K562 (cell line): ENCODE measurements around the gene PM20D2. TPM values are rescaled to one million over a fixed set of nuclear protein-coding genes. Genes with fewer than 3 reads are reported as not detected.

Experiments
- ATAC-seq: fragments of 200-7000 bp; cut with Tn5 transposase; 3 replicates; pipeline ENCODE4 v1.9.1; 2020; ENCODE audit warnings: moderate library complexity
- BruUV-seq: library from RNA; stranded (reverse); fragments of 400-500 nt; replicated peaks from 2 replicates; lab custom pipeline; 2021; lab: Mats Ljungman, UMichigan
- CTCF ChIA-PET: fragments of 300-600 bp; formaldehyde crosslinking; extraction: SDS; loops from one replicate; lab custom pipeline; 2021; ENCODE audit warnings: low intra/inter-chr PET ratio; lab: Yijun Ruan, JAX
- POLR2A ChIA-PET: fragments of 300-600, 350-650 bp; sonication (Branson Sonifier 250); formaldehyde crosslinking; extraction: SDS; loops from one replicate; lab custom pipeline; 2021; ENCODE audit warnings: antibody characterized with exemption, inconsistent platforms; lab: Yijun Ruan, JAX
- DNase-seq, 4 experiments: peaks; one replicate each; pipeline versions ENCODE4 v3.0.0 to v3.0.0-alpha.2; 2011 to 2018; ENCODE audit warnings: low spot score in 3 of 4, mixed read lengths in 3 of 4; ENCODE audit errors: extremely low read depth in 1 of 4
- FAIRE-seq: peaks from 2 replicates; lab custom pipeline; 2011; peaks lifted over from hg19 to GRCh38; lab: Jason Lieb, UNC
- H2AFZ ChIP-seq: 2 replicates; pipeline ENCODE4 v1.6.0; 2011; ENCODE audit warnings: low read depth, low read length, control low read depth, inconsistent platforms
- H3K27ac ChIP-seq: fragments of 200-600 bp; 3 replicates; pipeline ENCODE4 v1.8.0; 2011; ENCODE audit warnings: low read depth, mild to moderate bottlenecking, control low read depth, inconsistent platforms, low read length, moderate library complexity, mixed read lengths; ENCODE audit errors: extremely low read depth
- H3K27me3 ChIP-seq, 2 experiments: fragments of 300-600 bp in 1 of 2; 2 replicates in 1 of 2; 3 replicates in 1 of 2; pipeline versions ENCODE4 v1.6.0 to v1.8.0; 2011; ENCODE audit warnings: inconsistent platforms in 2 of 2, low read length in 2 of 2, mild to moderate bottlenecking in 1 of 2, mixed read lengths in 1 of 2, moderate library complexity in 1 of 2; ENCODE audit not compliant: control insufficient read depth in 2 of 2, insufficient read depth in 2 of 2
- H3K36me3 ChIP-seq: fragments of 300-600 bp; 3 replicates; pipeline ENCODE4 v1.8.0; 2011; ENCODE audit warnings: mild to moderate bottlenecking, low read length, inconsistent platforms; ENCODE audit not compliant: control insufficient read depth, insufficient read depth
- H3K4me1 ChIP-seq, 2 experiments: fragments of 200-600 bp in 1 of 2; replicated peaks in 1 of 2; 2 replicates in 1 of 2; 3 replicates in 1 of 2; pipeline versions ENCODE4 v1.5.1 to v1.8.0; 2011; ENCODE audit warnings: inconsistent platforms in 2 of 2, low read length in 2 of 2, mild to moderate bottlenecking in 1 of 2, mixed read lengths in 1 of 2, moderate library complexity in 1 of 2; ENCODE audit not compliant: control insufficient read depth in 2 of 2, insufficient read depth in 2 of 2
- H3K4me2 ChIP-seq: 2 replicates; pipeline ENCODE4 v1.6.1; 2011; ENCODE audit warnings: low read length, control low read depth, inconsistent platforms, mixed read lengths; ENCODE audit not compliant: insufficient read depth
- H3K4me3 ChIP-seq: fragments of 200-600 bp; sonication (generic), shearing (Covaris generic); 2 replicates; pipeline ENCODE4 v1.5.1; 2016; ENCODE audit warnings: control low read depth, inconsistent platforms
- H3K79me2 ChIP-seq: fragments of 200-600 bp; 3 replicates; pipeline ENCODE4 v1.8.0; 2011; ENCODE audit warnings: low read length, inconsistent platforms; ENCODE audit not compliant: control insufficient read depth, insufficient read depth
- H3K9ac ChIP-seq, 2 experiments: 2 replicates each; pipeline versions ENCODE4 v1.6.0 to v1.6.1; 2011; ENCODE audit warnings: low read depth in 2 of 2, low read length in 2 of 2, control low read depth in 1 of 2, inconsistent platforms in 1 of 2, mild to moderate bottlenecking in 1 of 2, mixed read lengths in 1 of 2; ENCODE audit not compliant: insufficient read depth in 1 of 2
- H3K9me1 ChIP-seq: one replicate; pipeline ENCODE4 v1.6.0; 2011; ENCODE audit warnings: inconsistent platforms, mild to moderate bottlenecking, low read length, moderate library complexity; ENCODE audit not compliant: control insufficient read depth, insufficient read depth
- H3K9me3 ChIP-seq: replicated peaks from 2 replicates; pipeline ENCODE4 v1.5.1; 2011; ENCODE audit warnings: low read depth, low read length, inconsistent platforms; ENCODE audit not compliant: control insufficient read depth, insufficient read depth
- H4K20me1 ChIP-seq: replicated peaks from 2 replicates; pipeline ENCODE4 v1.6.1; 2011; ENCODE audit warnings: low read length, inconsistent platforms, mixed read lengths; ENCODE audit not compliant: control insufficient read depth, insufficient read depth
- IRF1 ChIP-seq: sonication (generic); formaldehyde crosslinking; IDR thresholded peaks from 2 replicates; pipeline ENCODE4 v1.8.0; 2022; ENCODE audit warnings: missing genetic modification reagents, mild to moderate bottlenecking, borderline replicate concordance
- NELFE ChIP-seq: IDR thresholded peaks from 2 replicates; pipeline ENCODE4 v1.6.1; 2011; ENCODE audit warnings: mild to moderate bottlenecking; ENCODE audit not compliant: insufficient read depth, insufficient read length
- PBX2 ChIP-seq, 2 experiments: IDR thresholded peaks in 1 of 2; conservative IDR thresholded peaks in 1 of 2; 2 replicates each; pipeline ENCODE4 v1.6.1; 2016; ENCODE audit warnings: low read depth in 2 of 2, mild to moderate bottlenecking in 1 of 2, missing compliant biosample characterization in 1 of 2, missing genetic modification characterization in 1 of 2, moderate library complexity in 1 of 2
- PCBP2 ChIP-seq: fragments of 200-400 bp; formaldehyde crosslinking; IDR thresholded peaks from 2 replicates; pipeline ENCODE4 v1.6.1; 2018; ENCODE audit warnings: low read length, low read depth, mild to moderate bottlenecking, moderate library complexity; ENCODE audit not compliant: poor library complexity, severe bottlenecking
- ZNF277 ChIP-seq: fragments of 250-450 bp; sonication (Bioruptor Pico); IDR thresholded peaks from 2 replicates; pipeline ENCODE4 v1.8.0; 2022; ENCODE audit warnings: inconsistent platforms, mild to moderate bottlenecking, moderate library complexity, borderline replicate concordance
- ZNF830 ChIP-seq: fragments of 250-450 bp; sonication (Bioruptor Pico); IDR thresholded peaks from 2 replicates; pipeline ENCODE4 v1.5.0; 2021; ENCODE audit warnings: mild to moderate bottlenecking
- WGBS: fragments of 100-300 bp; shearing (Covaris generic); methylation state at CpG from one replicate; pipeline ENCODE4 v1.1.6; 2016; ENCODE audit warnings: low coverage, mixed read lengths; ENCODE audit not compliant: insufficient coverage; ENCODE audit errors: missing lambda C conversion rate; 5-methylcytosine and 5-hydroxymethylcytosine counted together
- in situ Hi-C: fragments of 300-500 bp; cut with MboI; formaldehyde crosslinking; loops from 4 replicates; pipeline ENCODE4 v1.15.0; 2018; ENCODE audit warnings: inconsistent platforms, mixed read lengths
- intact Hi-C: fragments of 100-400 bp; cut with micrococcal nuclease; formaldehyde crosslinking; loops from 2 replicates; pipeline ENCODE4 v1.14.2; 2022
- polyA plus RNA-seq, 8 experiments: library from polyadenylated mRNA; depleted of rRNA in 4 of 8; stranded (reverse) in 5 of 8; unstranded in 3 of 8; fragments of >200 nt; fragmentation: Nextera tagmentation in 2 of 8; fragmentation: Illumina TruSeq in 1 of 8; extraction: Ambion mirVana in 2 of 8; extraction: Trizol in 1 of 8; gene quantifications; 2 replicates each; pipeline versions ENCODE4 v1.2.1 to v1.2.3, GENCODE V29; 2011 to 2014; ENCODE audit warnings: inconsistent platforms in 1 of 8, missing spikeins in 1 of 8
- total RNA-seq, 7 experiments: library from RNA; depleted of rRNA in 6 of 7; stranded (reverse); fragments of >200 nt in 6 of 7; fragmentation: Illumina TruSeq in 2 of 7; extraction: Trizol in 2 of 7; gene quantifications; 2 replicates each; pipeline versions ENCODE4 v1.2.1 to v1.2.3, GENCODE V29; 2011 to 2021; ENCODE audit warnings: low replicate concordance in 1 of 7

Gene PM20D2
- total and polyA plus RNA-seq, 9 of the 15 experiments (the other 6 are each of a cell fraction or from before 2014, with no cell fraction given), result 0.30 to 2.6 (median 1.00) TPM

- ATAC-seq, result no peak
- intact Hi-C loops, result no loop called here
- no peaks in the 10 kb centered on the region for H3K9me3 ChIP-seq
- no peaks in the 10 kb centered on the region for H3K4me1 ChIP-seq
- H3K9ac ChIP-seq, result no peak overlapping the region
- 12% methylated on average over 4 of the region's 4 CpGs for WGBS
- H3K27me3 ChIP-seq, result peaks cover 4 to 14% of the 10 kb centered on the region in 2 experiments; a peak in 4 of 5 replicates
- no peaks in the 10 kb centered on the region for H4K20me1 ChIP-seq
- no peak overlapping the region for H3K4me3 ChIP-seq
- no peak for FAIRE-seq
- H2AFZ ChIP-seq, result no peak overlapping the region
- no TSS peak for BruUV-seq
- TF ChIP-seq IRF1 (CRISPR knock-in tag), result no peak
- no peak for TF ChIP-seq PCBP2
- no peak for TF ChIP-seq NELFE
- no peak for TF ChIP-seq ZNF830 (CRISPR knock-in tag)
- H3K4me2 ChIP-seq, result no peak overlapping the region
- H3K79me2 ChIP-seq, result no peaks in the 10 kb centered on the region
- no peak overlapping the region for H3K27ac ChIP-seq
- ChIA-PET POLR2A (interaction anchor here (0.6 kb wide), 1 partner anchor 245 kb away, joined by 4 read pairs; no protein-coding TSS in a partner anchor), CTCF (no interaction called here)
- no peak for DNase-seq
- no peaks in the 10 kb centered on the region for H3K9me1 ChIP-seq
- H3K36me3 ChIP-seq, result no peaks in the 10 kb centered on the region
- in situ Hi-C loops, result no loop called here
Measured at GRCh38 chr6:89162047-89162371, 16.2 kb downstream of the PM20D2 start.

- intact Hi-C loops, result no loop called here
- no peak for FAIRE-seq
- TF ChIP-seq ZNF277 (CRISPR knock-in tag) (no peak), PBX2 (CRISPR knock-in tag; IDR thresholded peaks at IDR 0.05; ENCODE audit: low read depth) (no peak), PBX2 (tag; conservative IDR thresholded peaks at IDR 0.05; ENCODE audit: low read depth) (no peak)
Measured at GRCh38 chr6:89172131-89172530, 26.3 kb downstream of the PM20D2 start.

More at GRCh38 chr6:89172131-89172530, 26.3 kb downstream of the PM20D2 start:
- H3K4me2 ChIP-seq, result no peak overlapping the region
- ChIA-PET CTCF (no interaction called here), POLR2A (no interaction called here)
- H3K9ac ChIP-seq, result no peak overlapping the region
- BruUV-seq, result no TSS peak
- no peaks in the 10 kb centered on the region for H3K9me3 ChIP-seq
- no peaks in the 10 kb centered on the region for H3K79me2 ChIP-seq
- H2AFZ ChIP-seq, result no peak overlapping the region
- DNase-seq (no peak), ATAC-seq (no peak)
- H4K20me1 ChIP-seq, result no peaks in the 10 kb centered on the region
- in situ Hi-C loops, result no loop called here
- no peak overlapping the region for H3K4me3 ChIP-seq
- WGBS, result 2% methylated on average over 6 of the region's 6 CpGs
- no peaks in the 10 kb centered on the region for H3K9me1 ChIP-seq
- no peaks in the 10 kb centered on the region for H3K36me3 ChIP-seq
- H3K4me1 ChIP-seq, result no peaks in the 10 kb centered on the region
- peaks cover 0 to 5% of the 10 kb centered on the region in 2 experiments; a peak in 4 of 5 replicates for H3K27me3 ChIP-seq
- H3K27ac ChIP-seq, result no peak overlapping the region
